GM18519 (cell line): Measurements from ENCODE around the gene MUC5AC.

Experiments
- ATAC-seq: cut with Tn5 transposase; IDR thresholded peaks from one replicate; pipeline ENCODE4 v1.9.1; 2021; ENCODE audit warnings: mild to moderate bottlenecking, moderate library complexity; ENCODE audit not compliant: unreplicated experiment, low FRiP score

The MUC5AC gene

GRCh38 chr11:1193326-1194230 is 35.8 kb downstream of the MUC5AC start:
- ATAC-seq: no peak

GRCh38 chr11:1194231-1194976 is 36.7 kb downstream of the MUC5AC start:
- no peak for ATAC-seq

GRCh38 chr11:1194977-1195681 is 37.4 kb downstream of the MUC5AC start:
- ATAC-seq: no peak

- no peak for ATAC-seq
Measured at GRCh38 chr11:1195682-1196515, 38.1 kb downstream of the MUC5AC start.

GRCh38 chr11:1196516-1197391 is 39.0 kb downstream of the MUC5AC start:
- ATAC-seq: no peak

GRCh38 chr11:1197431-1197885 is 39.7 kb downstream of the MUC5AC start:
- no peak for ATAC-seq

- no peak for ATAC-seq
Measured at GRCh38 chr11:1197886-1198560, 40.3 kb downstream of the MUC5AC start.

- no peak for ATAC-seq
Measured at GRCh38 chr11:1198561-1199240, 40.9 kb downstream of the MUC5AC start.

GRCh38 chr11:1199241-1199750 is 41.5 kb downstream of the MUC5AC start:
- no peak for ATAC-seq

GRCh38 chr11:1199751-1200610 is 42.2 kb downstream of the MUC5AC start:
- no peak for ATAC-seq

GRCh38 chr11:1200611-1201191 is 42.9 kb downstream of the MUC5AC start:
- no peak for ATAC-seq

- ATAC-seq: no peak
Measured at GRCh38 chr11:1201395-1202153, 43.8 kb downstream of the MUC5AC start.

- ATAC-seq: no peak
Measured at GRCh38 chr11:1202154-1202775, 44.5 kb downstream of the MUC5AC start.

- ATAC-seq: no peak
Measured at GRCh38 chr11:1202776-1203504, 45.2 kb downstream of the MUC5AC start.
